Measurements from ENCODE around the gene TBL1XR1. TPM values are rescaled to one million over a fixed set of nuclear protein-coding genes. Genes with fewer than 3 reads are reported as not detected.

TBL1XR1 gene
- total and polyA plus RNA-seq, 2 of the 8 experiments (the other 6 are each of a cell fraction or from before 2014, with no cell fraction given), result 28.1 to 147 TPM

DNA sequence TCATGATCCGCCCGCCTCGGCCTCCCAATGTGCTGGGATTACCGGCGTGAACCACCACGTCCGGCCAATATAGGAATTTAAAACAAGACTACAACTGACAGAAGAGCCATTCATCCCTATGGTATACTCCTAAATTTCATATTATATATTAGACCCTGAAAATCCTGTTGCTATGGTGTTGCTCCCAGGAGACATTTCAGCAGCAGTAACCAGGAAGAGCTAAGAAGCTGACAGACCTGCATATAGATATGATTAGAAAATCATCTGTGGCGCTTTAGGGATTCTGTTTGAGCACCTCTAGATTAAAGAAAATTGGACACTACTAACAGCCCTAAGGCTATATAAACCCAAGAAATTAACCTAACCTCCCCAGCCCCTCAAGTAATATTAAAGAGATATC lies 38.8 kb downstream of the TBL1XR1 start:
- Histone ChIP-seq H3K79me1 (ENCODE audit: low read depth, low read length) (no peaks in the 10 kb centered on the region), H2AFZ (ENCODE audit: low read length) (no peak overlapping the region), H3K9ac (replicated peaks in 1 of 4; ENCODE audit: extremely low read depth in 1 of 4, low read depth in 3 of 4, low read length in 3 of 4) (no peak overlapping the region), H2BK15ac (ENCODE audit: low read length) (no peak overlapping the region), H3K14ac (ENCODE audit: insufficient read length) (no peak overlapping the region), H3K27ac (ENCODE audit: low read depth, low read length) (no peak overlapping the region), H3K23ac (ENCODE audit: insufficient read length) (no peak overlapping the region), H3K4ac (replicated peaks; ENCODE audit: insufficient read length, low read depth, low read length) (no peak overlapping the region), H3K27me3 (replicated peaks in 1 of 4; ENCODE audit: control insufficient read depth in 3 of 4, extremely low read depth in 1 of 4, insufficient read depth in 3 of 4, low read length in 3 of 4) (no peaks in the 10 kb centered on the region), H3K4me2 (ENCODE audit: insufficient read depth in 1 of 2, low read depth in 2 of 2, low read length in 2 of 2) (no peak overlapping the region), H3K9me3 (ENCODE audit: insufficient read depth in 2 of 2, low read depth in 1 of 2, low read length in 1 of 2) (no peaks in the 10 kb centered on the region), H4K5ac (ENCODE audit: insufficient read length, low read depth, low read length) (no peak overlapping the region), H3K56ac (replicated peaks; ENCODE audit: insufficient read length, low read depth, low read length) (no peak overlapping the region), H2AK5ac (ENCODE audit: low read depth, low read length) (no peak overlapping the region), H3K4me1 (replicated peaks in 1 of 4; ENCODE audit: control insufficient read depth in 3 of 4, insufficient read depth in 4 of 4, low read length in 3 of 4) (peaks cover 0 to 13% (median 5%) of the 10 kb centered on the region in 4 experiments; a peak in 4 of 7 replicates), H2BK20ac (ENCODE audit: low read length) (no peak overlapping the region), H2BK12ac (ENCODE audit: low read depth, low read length) (no peak overlapping the region), H4K91ac (replicated peaks; ENCODE audit: insufficient read length, low read length) (no peak overlapping the region), H3K4me3 (ENCODE audit: extremely low read depth in 1 of 4, insufficient read depth in 2 of 4, low read depth in 3 of 4, low read length in 4 of 4) (no peak overlapping the region), H4K8ac (ENCODE audit: extremely low read depth, insufficient read depth, low read length) (no peak overlapping the region), H3K23me2 (ENCODE audit: low read depth, low read length) (no peaks in the 10 kb centered on the region), H3K36me3 (ENCODE audit: control insufficient read depth in 2 of 4, insufficient read depth in 4 of 4, low read length in 3 of 4) (no peaks in the 10 kb centered on the region; a peak in 1 of 8 replicates), H4K20me1 (replicated peaks in 1 of 2; ENCODE audit: control insufficient read depth in 1 of 2, insufficient read depth in 2 of 2, low read length in 2 of 2) (peaks cover 11 to 17% of the 10 kb centered on the region in 2 experiments), H2BK5ac (ENCODE audit: low read depth, low read length) (no peak overlapping the region), H2BK120ac (replicated peaks; ENCODE audit: low read depth, low read length) (no peak overlapping the region), H3K79me2 (ENCODE audit: control insufficient read depth in 1 of 2, insufficient read depth in 2 of 2, low read length in 2 of 2) (peaks cover 32 to 99% of the 10 kb centered on the region in 2 experiments), H3K18ac (ENCODE audit: extremely low read depth, low read length) (no peak overlapping the region)
- WGBS, 2 experiments (ENCODE audit: extremely low coverage in 1 of 2, insufficient coverage in 1 of 2, insufficient read length in 1 of 2, insufficient replicate concordance in 2 of 2, low coverage in 1 of 2, low lambda C conversion rate in 2 of 2, missing lambda C conversion rate in 1 of 2), result 83% methylated on average over 8 of the region's 8 CpGs; no CpG with 5 or more reads in 1 of the 2 experiments
- FAIRE-seq, result no peak
- ChIA-PET POLR2A (ENCODE audit: partially characterized antibody) (interaction anchor here (1.2 kb wide), 1 partner anchor 37 kb away, joined by 5 read pairs; no protein-coding TSS in a partner anchor), CTCF (ENCODE audit: partially characterized antibody) (interaction anchor here (0.6 to 1.4 kb wide), 4 partner anchors 22 to 286 kb away, joined by 3 to 4 read pairs (median 4); no protein-coding TSS in a partner anchor)
- DNase-seq (ENCODE audit: low read depth in 1 of 2, low spot score in 2 of 2), result no peak
- no peak for TF ChIP-seq TEAD4 (IDR thresholded peaks at IDR 0.05; ENCODE audit: low read depth, low read length)
- no peak for TF ChIP-seq HDAC6 (IDR thresholded peaks at IDR 0.05; ENCODE audit: low read depth, low read length)
- no peak for TF ChIP-seq GABPA (IDR thresholded peaks at IDR 0.05; ENCODE audit: borderline replicate concordance, insufficient read depth, low read length)
- TF ChIP-seq NRF1 (IDR thresholded peaks at IDR 0.05; ENCODE audit: low read depth, low read length), result no peak
- TF ChIP-seq, protein P1, sequence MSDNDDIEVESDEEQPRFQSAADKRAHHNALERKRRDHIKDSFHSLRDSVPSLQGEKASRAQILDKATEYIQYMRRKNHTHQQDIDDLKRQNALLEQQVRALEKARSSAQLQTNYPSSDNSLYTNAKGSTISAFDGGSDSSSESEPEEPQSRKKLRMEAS (IDR thresholded peaks at IDR 0.05), result no peak
- TF ChIP-seq CHD2 (IDR thresholded peaks at IDR 0.05; ENCODE audit: low read length), result no peak
- TF ChIP-seq CBX8 (IDR thresholded peaks at IDR 0.05; ENCODE audit: borderline replicate concordance, low read depth, low read length), result no peak
- TF ChIP-seq SUZ12 (IDR thresholded peaks at IDR 0.05; ENCODE audit: low read length), result no peak
- no peak for TF ChIP-seq CBX5 (IDR thresholded peaks at IDR 0.05; ENCODE audit: low read depth, low read length)
- TF ChIP-seq HDAC2 (IDR thresholded peaks at IDR 0.05; ENCODE audit: borderline replicate concordance in 1 of 2, low read depth in 2 of 2, low read length in 2 of 2), result no peak
- no peak for TF ChIP-seq ASH2L (IDR thresholded peaks at IDR 0.05; ENCODE audit: low read length)
- TF ChIP-seq PHF8 (conservative IDR thresholded peaks at IDR 0.05; ENCODE audit: low read depth, low read length), result no peak
- TF ChIP-seq EP300 (IDR thresholded peaks at IDR 0.05; ENCODE audit: borderline replicate concordance in 1 of 2, low read depth in 2 of 2, low read length in 2 of 2), result no peak
- no peak for TF ChIP-seq GTF2F1 (IDR thresholded peaks at IDR 0.05; ENCODE audit: borderline replicate concordance, low read depth, low read length)

Measured in H1 (cell line).